Stimulated activated naive CD4-positive, alpha-beta T cell treated with Interleukin-2 at 50 U/mL for 16 hours (primary cell): ENCODE data around the gene ETNK1.
"Not testable (repeated sequence)": the region's sequence is repeated elsewhere in the genome, so short reads cannot be mapped to it uniquely, and the experiment has no call there.

Experiments used
- DNase-seq: peaks from one replicate; lab custom pipeline; 2025; lab: John Stamatoyannopoulos, UW

The ETNK1 gene

GRCh38 chr12:22687361-22688076 is 62.5 kb downstream of the ETNK1 start:
- no peak for DNase-seq

GRCh38 chr12:22689876-22690275 is 64.9 kb downstream of the ETNK1 start:
- no peak for DNase-seq

GRCh38 chr12:22691319-22691718 is 66.3 kb downstream of the ETNK1 start:
- no peak for DNase-seq

- DNase-seq: not testable (repeated sequence)
Measured at GRCh38 chr12:22692467-22692866, 67.5 kb downstream of the ETNK1 start.

GRCh38 chr12:22692964-22693555 is 68.1 kb downstream of the ETNK1 start:
- DNase-seq: no peak

GRCh38 chr12:22698576-22698975 is 73.6 kb downstream of the ETNK1 start:
- no peak for DNase-seq

GRCh38 chr12:22699705-22700104 is 74.7 kb downstream of the ETNK1 start:
- not testable (repeated sequence) for DNase-seq

GRCh38 chr12:22700106-22700505 is 75.1 kb downstream of the ETNK1 start:
- DNase-seq: no peak

GRCh38 chr12:22701216-22701809 is 76.3 kb downstream of the ETNK1 start:
- DNase-seq: not testable (repeated sequence)

GRCh38 chr12:22702690-22703089 is 77.7 kb downstream of the ETNK1 start:
- no peak for DNase-seq

- no peak for DNase-seq
Measured at GRCh38 chr12:22709292-22709691, 84.3 kb downstream of the ETNK1 start.

- DNase-seq: no peak
Measured at GRCh38 chr12:22712083-22712482, 87.1 kb downstream of the ETNK1 start.

- no peak for DNase-seq
Measured at GRCh38 chr12:22715254-22715653, 90.3 kb downstream of the ETNK1 start.

- no peak for DNase-seq
Measured at GRCh38 chr12:22719745-22720144, 94.8 kb downstream of the ETNK1 start.

GRCh38 chr12:22722081-22722480 is 97.1 kb downstream of the ETNK1 start:
- DNase-seq: no peak

GRCh38 chr12:22722779-22723178 is 97.8 kb downstream of the ETNK1 start:
- DNase-seq: no peak

GRCh38 chr12:22728987-22729386 is 104.0 kb downstream of the ETNK1 start:
- DNase-seq: no peak

- no peak for DNase-seq
Measured at GRCh38 chr12:22729431-22729956, 104.5 kb downstream of the ETNK1 start.

- no peak for DNase-seq
Measured at GRCh38 chr12:22729957-22730443, 105.0 kb downstream of the ETNK1 start.

GRCh38 chr12:22731236-22731635 is 106.3 kb downstream of the ETNK1 start:
- no peak for DNase-seq

GRCh38 chr12:22733756-22734155 is 108.8 kb downstream of the ETNK1 start:
- no peak for DNase-seq

- no peak for DNase-seq
Measured at GRCh38 chr12:22738945-22739344, 114.0 kb downstream of the ETNK1 start.
